HG02798 (cell line): ENCODE measurements around the gene CNNM1.

Experiments used
- ATAC-seq: cut with Tn5 transposase; IDR thresholded peaks from one replicate; pipeline ENCODE4 v1.9.1; 2021; ENCODE audit warnings: mild to moderate bottlenecking; ENCODE audit not compliant: unreplicated experiment, poor library complexity

The CNNM1 gene

GRCh38 chr10:99435986-99436638 is 107.0 kb downstream of the CNNM1 start:
- ATAC-seq, result no peak

- ATAC-seq, result no peak
These were observed 109.7 kb downstream of the CNNM1 start for GRCh38 chr10:99438890-99439289.

- ATAC-seq, result no peak
These were observed 113.2 kb downstream of the CNNM1 start for GRCh38 chr10:99442394-99442793.

GRCh38 chr10:99443500-99443899 is 114.3 kb downstream of the CNNM1 start:
- no peak for ATAC-seq
